Prostate gland (tissue), 2 donors: ENCODE results near the gene S100PBP. TPM values are rescaled to one million over a fixed set of nuclear protein-coding genes. Genes with fewer than 3 reads are reported as not detected.

Experiments used
- DNase-seq: peaks from one replicate; pipeline ENCODE4 v3.0.0-alpha.2; 2019; ENCODE audit warnings: low spot score
- H3K27ac ChIP-seq, 2 donors: fragments of 200-600 bp; sonication (generic); 2 replicates each; pipeline ENCODE4 v1.5.1; 2017 to 2019
- H3K27me3 ChIP-seq: fragments of 200-600 bp; sonication (generic); replicated peaks from 2 replicates; pipeline ENCODE4 v1.5.1; 2019; ENCODE audit not compliant: insufficient read depth
- H3K36me3 ChIP-seq, 2 donors: fragments of 200-600 bp; sonication (generic); 1 replicate in 1 of 2; 2 replicates in 1 of 2; pipeline versions ENCODE4 v1.5.1 to v1.8.1; 2017 to 2019
- H3K4me1 ChIP-seq: fragments of 200-600 bp; sonication (generic); replicated peaks from 2 replicates; pipeline ENCODE4 v1.5.1; 2019
- H3K4me3 ChIP-seq, 2 donors: fragments of 200-600 bp; sonication (generic); 2 replicates each; pipeline ENCODE4 v1.5.1; 2017 to 2019
- H3K9me3 ChIP-seq: fragments of 200-600 bp; sonication (generic); 2 replicates; pipeline ENCODE4 v1.5.1; 2017
- CTCF ChIP-seq, 4 experiments: fragments of 200-600 bp in 2 of 4; fragments of 450-650 bp in 2 of 4; sonication (generic) in 2 of 4; IDR thresholded peaks; 1 replicate in 3 of 4; 2 replicates in 1 of 4; pipeline ENCODE4 v1.5.1; 2016 to 2019; ENCODE audit warnings: antibody characterized with exemption in 4 of 4, mild to moderate bottlenecking in 2 of 4, moderate library complexity in 2 of 4
- POLR2A ChIP-seq: fragments of 450-650 bp; IDR thresholded peaks from one replicate; pipeline ENCODE4 v1.6.1; 2016; ENCODE audit warnings: antibody characterized with exemption, mild to moderate bottlenecking
- POLR2AphosphoS5 ChIP-seq: sonication (generic); formaldehyde crosslinking; IDR thresholded peaks from one replicate; pipeline ENCODE4 v1.6.1; 2017; ENCODE audit warnings: antibody characterized with exemption
- WGBS: methylation state at CpG from one replicate; pipeline ENCODE4 v1.1.5; 2018; 5-methylcytosine and 5-hydroxymethylcytosine counted together
- intact Hi-C: fragments of 100-400 bp; cut with DNase I; formaldehyde crosslinking; loops from one replicate; pipeline ENCODE4 v1.14.2; 2022
- total RNA-seq, 2 donors: library from RNA; depleted of rRNA; stranded (reverse); fragments of >200 nt; gene quantifications; one replicate each; pipeline ENCODE4 v1.1.0, GENCODE V29; 2016

The S100PBP gene
- total RNA-seq, 2 donors from 2014 or later: 27.1 to 72.5 TPM

GRCh38 chr1:32773764-32774463 lies 43.5 kb upstream of the S100PBP start:
- WGBS: 91% methylated on average over 7 of the region's 7 CpGs
- TF ChIP-seq POLR2A: no peak
- TF ChIP-seq POLR2AphosphoS5: no peak
- TF ChIP-seq CTCF (IDR thresholded peaks at IDR 0.05): no peak
- Histone ChIP-seq H3K27ac (peak overlapping the region; percentile 18 to 26), H3K4me3 (no peak overlapping the region), H3K9me3 (no peaks in the 10 kb centered on the region), H3K27me3 (no peaks in the 10 kb centered on the region), H3K4me1 (no peaks in the 10 kb centered on the region), H3K36me3 (no peaks in the 10 kb centered on the region)
- no peak for DNase-seq
- intact Hi-C loops: loop anchor here (2.0 kb wide), 1 partner anchor 61 kb away; no protein-coding TSS in a partner anchor

GRCh38 chr1:32774464-32774808 lies 43.0 kb upstream of the S100PBP start:
- DNase-seq: no peak
- H3K4me1 ChIP-seq: no peaks in the 10 kb centered on the region
- no peaks in the 10 kb centered on the region for H3K36me3 ChIP-seq
- H3K27me3 ChIP-seq: no peaks in the 10 kb centered on the region
- H3K9me3 ChIP-seq: no peaks in the 10 kb centered on the region
- no peak overlapping the region for H3K4me3 ChIP-seq
- peak overlapping the region in 1 of 2 donors; percentile 26 for H3K27ac ChIP-seq
- TF ChIP-seq POLR2A (no peak), CTCF (IDR thresholded peaks at IDR 0.05) (no peak), POLR2AphosphoS5 (no peak)
- intact Hi-C loops: no loop called here

- WGBS: 40% methylated on average over 2 of the region's 2 CpGs
- intact Hi-C loops: no loop called here
- Histone ChIP-seq H3K36me3 (no peaks in the 10 kb centered on the region), H3K4me1 (no peaks in the 10 kb centered on the region), H3K9me3 (no peaks in the 10 kb centered on the region), H3K4me3 (no peak overlapping the region), H3K27me3 (no peaks in the 10 kb centered on the region), H3K27ac (peak overlapping the region; percentile 26 to 33)
- TF ChIP-seq POLR2AphosphoS5 (no peak), CTCF (IDR thresholded peaks at IDR 0.05) (no peak), POLR2A (no peak)
- no peak for DNase-seq
Measured at GRCh38 chr1:32774950-32775634, 42.4 kb upstream of the S100PBP start.

- intact Hi-C loops: no loop called here
- no peak for TF ChIP-seq POLR2A
- TF ChIP-seq CTCF (IDR thresholded peaks at IDR 0.05): no peak
- TF ChIP-seq POLR2AphosphoS5: no peak
- no peak for DNase-seq
- 76% methylated on average over 13 of the region's 13 CpGs for WGBS
- peak overlapping the region in 1 of 2 donors; percentile 33 for H3K27ac ChIP-seq
- H3K4me3 ChIP-seq: no peak overlapping the region
- no peaks in the 10 kb centered on the region for H3K4me1 ChIP-seq
- H3K36me3 ChIP-seq: peaks cover 0 to 2% of the 10 kb centered on the region in 2 donors
- H3K9me3 ChIP-seq: no peaks in the 10 kb centered on the region
- H3K27me3 ChIP-seq: no peaks in the 10 kb centered on the region
Measured at GRCh38 chr1:32775640-32776337, 41.7 kb upstream of the S100PBP start.
